ENCODE measurements around the gene SCMH1.

DNA sequence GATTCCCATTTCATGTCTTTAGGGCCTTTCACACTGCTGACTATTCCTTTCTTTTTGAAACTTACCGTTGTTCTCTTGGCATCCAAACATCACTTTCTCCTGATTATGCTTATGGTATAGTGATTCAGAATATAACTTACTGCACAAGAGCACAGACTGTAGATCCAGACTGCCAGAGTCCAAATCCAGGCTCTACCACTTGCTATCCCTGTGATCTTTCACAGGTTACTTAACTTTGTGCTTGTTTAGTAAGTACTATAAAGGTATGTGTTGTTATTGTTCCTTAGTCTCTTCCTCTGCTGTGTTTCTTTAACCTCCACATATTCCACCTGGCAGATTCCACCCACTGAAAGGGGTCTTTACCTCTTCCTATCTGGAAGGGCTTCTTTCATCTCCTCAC is 8.4 kb downstream of the SCMH1 start:
- no peak for TF ChIP-seq CTCF (IDR thresholded peaks at IDR 0.05; ENCODE audit: poor library complexity)
- TF ChIP-seq EZH2 (IDR thresholded peaks at IDR 0.05; ENCODE audit: borderline replicate concordance): no peak
- TF ChIP-seq EZH2phosphoT487 (IDR thresholded peaks at IDR 0.05; ENCODE audit: low read depth, severe bottlenecking, unreplicated experiment): no peak

Measured in hepatocyte (in vitro differentiated cells).